OCI-LY3 (cell line): ENCODE results near the gene DNTTIP2.
"Not testable (repeated sequence)": the region's sequence is repeated elsewhere in the genome, so short reads cannot be mapped to it uniquely, and the experiment has no call there.

Source experiments
- H2AFZ ChIP-seq: fragments of 200-600, 300-600 bp; shearing (Covaris generic); 2 replicates; pipeline ENCODE4 v1.6.0; 2014; ENCODE audit warnings: antibody characterized with exemption, low read depth, low read length
- H3K27ac ChIP-seq: fragments of 200-600, 300-600 bp; sonication (generic); 2 replicates; pipeline ENCODE4 v1.5.1; 2014; ENCODE audit warnings: mild to moderate bottlenecking, low read length, moderate library complexity, mixed read lengths
- H3K27me3 ChIP-seq: fragments of 200-600, 300-600 bp; sonication (generic); 2 replicates; pipeline ENCODE4 v1.6.1; 2014; ENCODE audit warnings: low read depth, low read length, mixed read lengths
- H3K36me3 ChIP-seq: fragments of 200-600, 300-600 bp; sonication (generic); replicated peaks from 2 replicates; pipeline ENCODE3; 2014; ENCODE audit warnings: low read depth, low read length, mixed read lengths
- H3K4me1 ChIP-seq: fragments of 300-600, 200-600 bp; sonication (generic); 2 replicates; pipeline ENCODE4 v1.6.1; 2014; ENCODE audit warnings: low read length, mixed read lengths
- H3K4me2 ChIP-seq: fragments of 200-600, 300-600 bp; sonication (generic); 2 replicates; pipeline ENCODE4 v1.6.1; 2014; ENCODE audit warnings: low read length, mixed read lengths
- H3K4me3 ChIP-seq: fragments of 300-600, 200-600 bp; sonication (generic); 2 replicates; pipeline ENCODE4 v1.5.1; 2014; ENCODE audit warnings: antibody characterized with exemption, mild to moderate bottlenecking, low read length, moderate library complexity
- H3K79me2 ChIP-seq: fragments of 300-600, 200-600 bp; shearing (Covaris generic); 2 replicates; pipeline ENCODE4 v1.6.1; 2014; ENCODE audit warnings: mild to moderate bottlenecking, low read length, mixed read lengths
- H3K9ac ChIP-seq: fragments of 300-600, 200-600 bp; shearing (Covaris generic); 2 replicates; pipeline ENCODE4 v1.6.0; 2014; ENCODE audit warnings: mild to moderate bottlenecking, low read length, moderate library complexity
- H3K9me3 ChIP-seq: fragments of 200-600, 300-600 bp; shearing (Covaris generic); 2 replicates; pipeline ENCODE4 v1.6.1; 2014; ENCODE audit warnings: low read length, mixed read lengths; ENCODE audit not compliant: insufficient read depth
- H4K20me1 ChIP-seq: fragments of 200-600, 300-600 bp; sonication (generic); 2 replicates; pipeline ENCODE4 v1.6.1; 2016; ENCODE audit warnings: low read length, mixed read lengths; ENCODE audit not compliant: insufficient read depth
- CTCF ChIP-seq: fragments of 200-600, 300-600 bp; sonication (generic); IDR thresholded peaks from 2 replicates; pipeline ENCODE4 v1.5.1; 2014; ENCODE audit warnings: antibody characterized with exemption, low read length, low read depth
- EZH2phosphoT487 ChIP-seq: fragments of 200-600 bp; shearing (Covaris generic); IDR thresholded peaks from 2 replicates; pipeline ENCODE4 v1.6.1; 2018; ENCODE audit warnings: antibody characterized with exemption, mixed run types, low read depth

The DNTTIP2 gene

GRCh38 chr1:93874025-93874651 lies 4.9 kb downstream of the DNTTIP2 start:
- Histone ChIP-seq H3K79me2 (peaks cover 47% of the 10 kb centered on the region), H4K20me1 (no peaks in the 10 kb centered on the region; the same call in 1 of the 2 replicates), H2AFZ (no peak overlapping the region), H3K4me3 (no peak overlapping the region), H3K9me3 (no peaks in the 10 kb centered on the region), H3K9ac (no peak overlapping the region), H3K4me2 (no peak overlapping the region), H3K36me3 (peaks cover 56% of the 10 kb centered on the region), H3K27ac (no peak overlapping the region), H3K4me1 (peaks cover 19% of the 10 kb centered on the region), H3K27me3 (no peaks in the 10 kb centered on the region)
- no peak for TF ChIP-seq EZH2phosphoT487
- peak; percentile 49 for TF ChIP-seq CTCF

- peaks cover 4% of the 10 kb centered on the region; the same call in 1 of the 2 replicates for H3K4me1 ChIP-seq
- H3K79me2 ChIP-seq, result peaks cover 19% of the 10 kb centered on the region
- H3K9ac ChIP-seq, result no peak overlapping the region
- H4K20me1 ChIP-seq, result no peaks in the 10 kb centered on the region; the same call in 1 of the 2 replicates
- H3K4me2 ChIP-seq, result no peak overlapping the region
- H3K4me3 ChIP-seq, result no peak overlapping the region
- TF ChIP-seq EZH2phosphoT487 (no peak), CTCF (no peak)
- no peak overlapping the region for H2AFZ ChIP-seq
- no peak overlapping the region for H3K27ac ChIP-seq
- peaks cover 43% of the 10 kb centered on the region for H3K36me3 ChIP-seq
- no peaks in the 10 kb centered on the region for H3K9me3 ChIP-seq
- no peaks in the 10 kb centered on the region for H3K27me3 ChIP-seq
These were observed 7.6 kb downstream of the DNTTIP2 start for GRCh38 chr1:93871366-93871765.

- Histone ChIP-seq H3K9ac (no peak overlapping the region), H3K27me3 (no peaks in the 10 kb centered on the region), H3K27ac (no peak overlapping the region), H3K4me3 (no peak overlapping the region), H2AFZ (no peak overlapping the region), H3K36me3 (peaks cover 34% of the 10 kb centered on the region), H3K9me3 (no peaks in the 10 kb centered on the region), H4K20me1 (no peaks in the 10 kb centered on the region), H3K4me1 (no peaks in the 10 kb centered on the region), H3K4me2 (no peak overlapping the region), H3K79me2 (peaks cover 4% of the 10 kb centered on the region; the same call in 1 of the 2 replicates)
- TF ChIP-seq CTCF (no peak), EZH2phosphoT487 (no peak)
These were observed 9.4 kb downstream of the DNTTIP2 start for GRCh38 chr1:93869653-93870052.

GRCh38 chr1:93868492-93868891 lies 10.5 kb downstream of the DNTTIP2 start:
- H3K4me1 ChIP-seq, H3K9me3 ChIP-seq, H3K27ac ChIP-seq, H2AFZ ChIP-seq, H3K4me3 ChIP-seq, H3K9ac ChIP-seq, H4K20me1 ChIP-seq, H3K27me3 ChIP-seq, H3K4me2 ChIP-seq, H3K79me2 ChIP-seq: not testable (repeated sequence)
- H3K36me3 ChIP-seq, result peaks cover 24% of the 10 kb centered on the region
